IMR-90 (cell line): ENCODE results near the gene NUP62CL. TPM values are rescaled to one million over a fixed set of nuclear protein-coding genes. Genes with fewer than 3 reads are reported as not detected.

Source experiments
- ATAC-seq: fragments of 200-7000 bp; cut with Tn5 transposase; 2 replicates; pipeline ENCODE4 v1.9.1; 2020; ENCODE audit warnings: low read depth, mild to moderate bottlenecking, moderate library complexity
- BruUV-seq: library from RNA; stranded (reverse); fragments of 400-500 nt; replicated peaks from 2 replicates; lab custom pipeline; 2021; lab: Mats Ljungman, UMichigan
- CTCF ChIA-PET: fragments of 300-600 bp; formaldehyde crosslinking; extraction: SDS; loops from one replicate; lab custom pipeline; 2021; ENCODE audit warnings: antibody characterized with exemption; lab: Yijun Ruan, JAX
- POLR2A ChIA-PET: fragments of 300-600 bp; sonication (Branson Sonifier 250); formaldehyde crosslinking; loops from one replicate; lab custom pipeline; 2022; ENCODE audit warnings: antibody characterized with exemption; ENCODE audit not compliant: unreplicated experiment; lab: Charles Lee
- DNase-seq: peaks from one replicate; pipeline ENCODE4 v3.0.0; 2013
- H2AFZ ChIP-seq: replicated peaks from 2 replicates; pipeline ENCODE3; 2013; ENCODE audit warnings: low read length, mild to moderate bottlenecking; ENCODE audit not compliant: poor library complexity
- H2AK5ac ChIP-seq: 2 replicates; pipeline ENCODE4 v1.6.1; 2013; ENCODE audit warnings: low read depth, low read length, inconsistent platforms
- H2AK9ac ChIP-seq: replicated peaks from 2 replicates; pipeline ENCODE3; 2013; ENCODE audit warnings: mild to moderate bottlenecking, low read depth, low read length, moderate library complexity; ENCODE audit not compliant: poor library complexity
- H2BK120ac ChIP-seq: 2 replicates; pipeline ENCODE4 v1.6.1; 2013; ENCODE audit warnings: low read depth, low read length, inconsistent platforms
- H2BK15ac ChIP-seq: 3 replicates; pipeline ENCODE4 v1.6.1; 2013; ENCODE audit warnings: low read depth, low read length, inconsistent platforms
- H2BK20ac ChIP-seq: 2 replicates; pipeline ENCODE4 v1.6.1; 2013; ENCODE audit warnings: low read depth, mild to moderate bottlenecking, inconsistent platforms, low read length, moderate library complexity
- H2BK5ac ChIP-seq: 2 replicates; pipeline ENCODE4 v1.6.1; 2013; ENCODE audit warnings: mild to moderate bottlenecking, low read depth, low read length, inconsistent platforms; ENCODE audit not compliant: poor library complexity, severe bottlenecking
- H3K14ac ChIP-seq: replicated peaks from 2 replicates; pipeline ENCODE4 v1.6.1; 2013; ENCODE audit warnings: low read depth, low read length, inconsistent platforms
- H3K18ac ChIP-seq: 2 replicates; pipeline ENCODE4 v1.6.1; 2013; ENCODE audit warnings: low read depth, low read length, control low read depth
- H3K23ac ChIP-seq: 2 replicates; pipeline ENCODE4 v1.6.1; 2013; ENCODE audit warnings: low read depth, low read length, inconsistent platforms
- H3K27ac ChIP-seq: 2 replicates; pipeline ENCODE4 v1.5.1; 2013; ENCODE audit warnings: mild to moderate bottlenecking, control low read depth, low read length; ENCODE audit not compliant: insufficient read depth
- H3K27me3 ChIP-seq: 2 replicates; pipeline ENCODE4 v1.6.1; 2013; ENCODE audit warnings: low read length; ENCODE audit not compliant: control insufficient read depth, insufficient read depth
- H3K36me3 ChIP-seq: 2 replicates; pipeline ENCODE4 v1.6.1; 2013; ENCODE audit warnings: low read length, mixed read lengths; ENCODE audit not compliant: control insufficient read depth, insufficient read depth
- H3K4ac ChIP-seq: 2 replicates; pipeline ENCODE4 v1.6.1; 2013; ENCODE audit warnings: low read depth, low read length, inconsistent platforms
- H3K4me1 ChIP-seq: 2 replicates; pipeline ENCODE4 v1.6.1; 2013; ENCODE audit warnings: low read length, mixed read lengths; ENCODE audit not compliant: control insufficient read depth, insufficient read depth
- H3K4me2 ChIP-seq: 2 replicates; pipeline ENCODE4 v1.6.1; 2013; ENCODE audit warnings: low read depth, mild to moderate bottlenecking, control low read depth, low read length, moderate library complexity
- H3K4me3 ChIP-seq: 2 replicates; pipeline ENCODE4 v1.5.1; 2013; ENCODE audit warnings: low read depth, mild to moderate bottlenecking, control low read depth, low read length, moderate library complexity; ENCODE audit not compliant: insufficient read depth
- H3K56ac ChIP-seq: 2 replicates; pipeline ENCODE4 v1.6.1; 2013; ENCODE audit warnings: low read length, inconsistent platforms; ENCODE audit not compliant: insufficient read depth; ENCODE audit errors: extremely low read depth
- H3K79me1 ChIP-seq, 2 experiments: 2 replicates each; pipeline ENCODE4 v1.6.1; 2013; ENCODE audit warnings: low read length in 2 of 2, inconsistent platforms in 1 of 2, low read depth in 1 of 2
- H3K9ac ChIP-seq: 2 replicates; pipeline ENCODE4 v1.6.1; 2013; ENCODE audit warnings: low read depth, low read length, control low read depth
- H3K9me1 ChIP-seq: 2 replicates; pipeline ENCODE4 v1.6.1; 2013; ENCODE audit warnings: low read length, inconsistent platforms; ENCODE audit not compliant: insufficient read depth
- H3K9me3 ChIP-seq: 2 replicates; pipeline ENCODE4 v1.6.1; 2013; ENCODE audit warnings: low read length; ENCODE audit not compliant: control insufficient read depth, insufficient read depth
- H4K20me1 ChIP-seq: 2 replicates; pipeline ENCODE4 v1.6.1; 2013; ENCODE audit warnings: low read length, inconsistent platforms; ENCODE audit not compliant: insufficient read depth
- H4K5ac ChIP-seq: 2 replicates; pipeline ENCODE4 v1.6.1; 2013; ENCODE audit warnings: mild to moderate bottlenecking, low read depth, low read length, control low read depth
- H4K8ac ChIP-seq, 2 experiments: 2 replicates each; pipeline ENCODE4 v1.6.1; 2013; ENCODE audit warnings: low read depth in 2 of 2, low read length in 2 of 2, control low read depth in 1 of 2, inconsistent platforms in 1 of 2
- H4K91ac ChIP-seq: 2 replicates; pipeline ENCODE4 v1.6.1; 2013; ENCODE audit warnings: low read depth, low read length, inconsistent platforms; ENCODE audit not compliant: insufficient read depth
- BHLHE40 ChIP-seq: fragments of 150-350 bp; IDR thresholded peaks from 2 replicates; pipeline ENCODE4 v1.6.1; 2016; ENCODE audit warnings: mild to moderate bottlenecking, low read depth, low read length
- CHD1 ChIP-seq: IDR thresholded peaks from 2 replicates; pipeline ENCODE4 v1.6.1; 2012; ENCODE audit warnings: low read depth, low read length, improper control_type of control experiment
- ELK1 ChIP-seq: fragments of 150-350 bp; IDR thresholded peaks from 2 replicates; pipeline ENCODE4 v1.6.1; 2016; ENCODE audit warnings: low read depth, mild to moderate bottlenecking, low read length, moderate library complexity, borderline replicate concordance
- FOS ChIP-seq: fragments of 150-350 bp; IDR thresholded peaks from 2 replicates; pipeline ENCODE4 v1.6.1; 2016; ENCODE audit warnings: low read depth, low read length
- MAFK ChIP-seq: IDR thresholded peaks from 2 replicates; pipeline ENCODE4 v1.6.1; 2012; ENCODE audit warnings: low read depth, low read length, improper control_type of control experiment
- MAZ ChIP-seq: IDR thresholded peaks from 2 replicates; pipeline ENCODE4 v1.6.1; 2012; ENCODE audit warnings: low read depth, mild to moderate bottlenecking, low read length, improper control_type of control experiment, moderate library complexity, borderline replicate concordance
- MXI1 ChIP-seq: IDR thresholded peaks from 2 replicates; pipeline ENCODE4 v1.6.1; 2012; ENCODE audit warnings: low read depth, mild to moderate bottlenecking, low read length, moderate library complexity, borderline replicate concordance
- POLR2A ChIP-seq: IDR thresholded peaks from 2 replicates; pipeline ENCODE4 v1.6.1; 2012; ENCODE audit warnings: mild to moderate bottlenecking, low read depth, low read length
- RCOR1 ChIP-seq: IDR thresholded peaks from 2 replicates; pipeline ENCODE4 v1.6.1; 2012; ENCODE audit warnings: mild to moderate bottlenecking, low read length, improper control_type of control experiment; ENCODE audit not compliant: insufficient replicate concordance
- SMC3 ChIP-seq: fragments of 150-350 bp; IDR thresholded peaks from 2 replicates; pipeline ENCODE4 v1.6.1; 2016; ENCODE audit warnings: low read depth, mild to moderate bottlenecking, antibody characterized with exemption, low read length, moderate library complexity
- WGBS, 2 experiments: methylation state at CpG; one replicate each; pipeline versions ENCODE4 v1.1.5 to v1.1.7; 2013; ENCODE audit warnings: missing lambda C conversion rate in 2 of 2; ENCODE audit not compliant: insufficient read length in 1 of 2; ENCODE audit errors: extremely low coverage in 2 of 2; 5-methylcytosine and 5-hydroxymethylcytosine counted together
- dilution Hi-C: fragments of 300-500 bp; cut with HindIII; formaldehyde crosslinking; loops from one replicate; pipeline ENCODE4 v1.14.3; 2018; ENCODE audit warnings: low sequenced_read_pairs; ENCODE audit not compliant: unreplicated experiment
- in situ Hi-C: fragments of 300-500 bp; cut with MboI; formaldehyde crosslinking; loops from 3 replicates; pipeline ENCODE4 v1.14.3; 2019; ENCODE audit warnings: low sequenced_read_pairs, inconsistent platforms, mixed read lengths
- intact Hi-C: fragments of 100-400 bp; cut with micrococcal nuclease; formaldehyde crosslinking; loops from 2 replicates; pipeline ENCODE4 v1.10.0; 2022
- polyA plus RNA-seq, 3 experiments: library from polyadenylated mRNA; depleted of rRNA; stranded (reverse); fragments of >200 nt; gene quantifications; 2 replicates each; pipeline ENCODE4 v1.2.3, GENCODE V29; 2012; ENCODE audit warnings: low replicate concordance in 1 of 3
- total RNA-seq: library from RNA; depleted of rRNA; stranded (reverse); fragments of >200 nt; gene quantifications from 2 replicates; pipeline ENCODE4 v1.2.3, GENCODE V29; 2012
- TF ChIP-seq, protein P1 (sequence below): conservative IDR thresholded peaks from 2 replicates; pipeline ENCODE4 v1.5.1; 2012; ENCODE audit warnings: mild to moderate bottlenecking, low read depth, low read length, improper control_type of control experiment

The NUP62CL gene
- total and polyA plus RNA-seq, 2 of the 4 experiments (the other 2 are of a cell fraction): not detected

- no peaks in the 10 kb centered on the region for H3K4me1 ChIP-seq
- CTCF ChIA-PET: no interaction called here
- no peak overlapping the region for H3K27ac ChIP-seq
Measured at GRCh38 chrX:107076158-107076557, 130.1 kb downstream of the NUP62CL start.

More at GRCh38 chrX:107076158-107076557, 130.1 kb downstream of the NUP62CL start:
- Histone ChIP-seq H3K79me1 (no peaks in the 10 kb centered on the region), H3K36me3 (no peaks in the 10 kb centered on the region), H2BK20ac (no peak overlapping the region), H3K4me3 (no peak overlapping the region), H4K8ac (no peak overlapping the region), H3K56ac (no peak overlapping the region), H3K4ac (no peak overlapping the region), H2AFZ (no peak overlapping the region), H3K18ac (no peak overlapping the region), H4K20me1 (no peaks in the 10 kb centered on the region), H3K23ac (no peak overlapping the region), H2AK9ac (no peak overlapping the region), H4K5ac (no peak overlapping the region), H3K9ac (no peak overlapping the region), H2BK5ac (no peak overlapping the region), H2AK5ac (no peak overlapping the region), H3K4me2 (no peak overlapping the region), H3K9me1 (no peaks in the 10 kb centered on the region), H3K27me3 (no peaks in the 10 kb centered on the region), H3K9me3 (no peaks in the 10 kb centered on the region), H4K91ac (no peak overlapping the region), H2BK120ac (no peak overlapping the region), H2BK15ac (no peak overlapping the region), H3K14ac (no peak overlapping the region)
- in situ Hi-C loops (no loop called here), dilution Hi-C loops (no loop called here), intact Hi-C loops (no loop called here)
- POLR2A ChIA-PET: no interaction called here
- DNase-seq (no peak), ATAC-seq (no peak)
- no TSS peak for BruUV-seq
- TF ChIP-seq MXI1 (no peak), ELK1 (no peak), FOS (no peak), BHLHE40 (no peak), POLR2A (no peak), SMC3 (no peak), RCOR1 (no peak), MAFK (no peak), MAZ (no peak), CHD1 (no peak)
- TF ChIP-seq, protein P1, sequence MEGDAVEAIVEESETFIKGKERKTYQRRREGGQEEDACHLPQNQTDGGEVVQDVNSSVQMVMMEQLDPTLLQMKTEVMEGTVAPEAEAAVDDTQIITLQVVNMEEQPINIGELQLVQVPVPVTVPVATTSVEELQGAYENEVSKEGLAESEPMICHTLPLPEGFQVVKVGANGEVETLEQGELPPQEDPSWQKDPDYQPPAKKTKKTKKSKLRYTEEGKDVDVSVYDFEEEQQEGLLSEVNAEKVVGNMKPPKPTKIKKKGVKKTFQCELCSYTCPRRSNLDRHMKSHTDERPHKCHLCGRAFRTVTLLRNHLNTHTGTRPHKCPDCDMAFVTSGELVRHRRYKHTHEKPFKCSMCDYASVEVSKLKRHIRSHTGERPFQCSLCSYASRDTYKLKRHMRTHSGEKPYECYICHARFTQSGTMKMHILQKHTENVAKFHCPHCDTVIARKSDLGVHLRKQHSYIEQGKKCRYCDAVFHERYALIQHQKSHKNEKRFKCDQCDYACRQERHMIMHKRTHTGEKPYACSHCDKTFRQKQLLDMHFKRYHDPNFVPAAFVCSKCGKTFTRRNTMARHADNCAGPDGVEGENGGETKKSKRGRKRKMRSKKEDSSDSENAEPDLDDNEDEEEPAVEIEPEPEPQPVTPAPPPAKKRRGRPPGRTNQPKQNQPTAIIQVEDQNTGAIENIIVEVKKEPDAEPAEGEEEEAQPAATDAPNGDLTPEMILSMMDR: no peak
- WGBS, 2 experiments: 60% methylated on average over 1 of the region's 6 CpGs; no CpG with 5 or more reads in 1 of the 2 experiments
